A549 (cell line): ENCODE results near the gene PAN2. TPM values are rescaled to one million over a fixed set of nuclear protein-coding genes. Genes with fewer than 3 reads are reported as not detected.

ENCODE experiments used
- ATAC-seq, 2 experiments: fragments of 200-7000 bp in 1 of 2; fragments of >200 bp in 1 of 2; cut with Nextera tagmentation in 1 of 2; cut with Tn5 transposase in 1 of 2; 3 replicates each; pipeline versions ENCODE4 v1.8.0 to v1.9.1; 2018 to 2020; ENCODE audit warnings: mild to moderate bottlenecking in 1 of 2, moderate library complexity in 1 of 2
- CTCF ChIA-PET: fragments of 300-600 bp; sonication (Branson Sonifier 250); formaldehyde crosslinking; extraction: SDS; loops from one replicate; lab custom pipeline; 2021; ENCODE audit warnings: antibody characterized with exemption, inconsistent platforms; lab: Yijun Ruan, JAX
- POLR2A ChIA-PET: fragments of 350-600 bp; formaldehyde crosslinking; extraction: SDS; loops from one replicate; lab custom pipeline; 2021; ENCODE audit warnings: antibody characterized with exemption, inconsistent platforms; lab: Yijun Ruan, JAX
- DNase-seq, 2 experiments: peaks; one replicate each; pipeline versions ENCODE4 v3.0.0 to v3.0.0-alpha.2; 2011 to 2016; ENCODE audit warnings: low read depth in 1 of 2, low spot score in 1 of 2
- FAIRE-seq: peaks from 2 replicates; lab custom pipeline; 2011; peaks lifted over from hg19 to GRCh38; lab: Jason Lieb, UNC
- H3K27ac ChIP-seq, 2 experiments: fragments of >200 bp; sonication (Bioruptor Twin); formaldehyde crosslinking; 3 replicates each; pipeline ENCODE4 v1.5.1; 2016 to 2017
- H3K4me1 ChIP-seq: fragments of >200 bp; sonication (Bioruptor Twin); formaldehyde crosslinking; 3 replicates; pipeline ENCODE4 v1.6.1; 2016
- H3K4me2 ChIP-seq: fragments of >200 bp; sonication (Bioruptor Twin); formaldehyde crosslinking; 3 replicates; pipeline ENCODE4 v1.6.1; 2016
- H3K4me3 ChIP-seq: fragments of >200 bp; sonication (Bioruptor Twin); formaldehyde crosslinking; 3 replicates; pipeline ENCODE4 v1.5.1; 2016
- H3K9me3 ChIP-seq: fragments of >200 bp; sonication (Bioruptor Twin); formaldehyde crosslinking; 3 replicates; pipeline ENCODE4 v1.6.1; 2016
- CHD4 ChIP-seq: fragments of 200-600 bp; sonication (generic); IDR thresholded peaks from 2 replicates; pipeline ENCODE4 v1.6.1; 2016; ENCODE audit warnings: antibody characterized with exemption, mild to moderate bottlenecking, borderline replicate concordance
- EHMT2 ChIP-seq: fragments of 200-600 bp; sonication (generic); IDR thresholded peaks from 2 replicates; pipeline ENCODE4 v1.6.1; 2016; ENCODE audit warnings: antibody characterized with exemption, low read depth, mild to moderate bottlenecking, moderate library complexity
- EP300 ChIP-seq, 2 experiments: fragments of >200 bp; sonication (Bioruptor Twin); formaldehyde crosslinking; IDR thresholded peaks; 2 replicates in 1 of 2; 3 replicates in 1 of 2; pipeline ENCODE4 v1.6.1; 2016 to 2017
- FOXS1 ChIP-seq: fragments of 250-450 bp; sonication (Bioruptor Pico); IDR thresholded peaks from 2 replicates; pipeline ENCODE4 v1.5.0; 2020; ENCODE audit warnings: mild to moderate bottlenecking, moderate library complexity
- GATA3 ChIP-seq: IDR thresholded peaks from 2 replicates; pipeline ENCODE4 v1.6.1; 2012; ENCODE audit warnings: borderline replicate concordance
- HEYL ChIP-seq: fragments of 250-450 bp; sonication (Bioruptor Pico); IDR thresholded peaks from 2 replicates; pipeline ENCODE4 v1.8.0; 2021; ENCODE audit warnings: mild to moderate bottlenecking, moderate library complexity
- KDM5A ChIP-seq: fragments of 200-600 bp; sonication (generic); IDR thresholded peaks from 2 replicates; pipeline ENCODE4 v1.6.1; 2016; ENCODE audit warnings: antibody characterized with exemption, mild to moderate bottlenecking
- MYC ChIP-seq: IDR thresholded peaks from 2 replicates; pipeline ENCODE4 v1.6.1; 2012; ENCODE audit warnings: mild to moderate bottlenecking, inconsistent platforms, low read length, improper control_type of control experiment, borderline replicate concordance
- NFE2L2 ChIP-seq: fragments of 150-350 bp; conservative IDR thresholded peaks from 2 replicates; pipeline ENCODE4 v1.6.1; 2014; ENCODE audit warnings: low read length
- NPAS2 ChIP-seq: fragments of 250-450 bp; sonication (Bioruptor Pico); IDR thresholded peaks from 2 replicates; pipeline ENCODE4 v1.8.0; 2022; ENCODE audit warnings: mild to moderate bottlenecking, moderate library complexity, borderline replicate concordance
- NR3C1 ChIP-seq: fragments of >200 bp; sonication (Bioruptor Twin); formaldehyde crosslinking; IDR thresholded peaks from 3 replicates; pipeline ENCODE4 v1.6.1; 2017
- RARB ChIP-seq: fragments of 250-450 bp; sonication (Bioruptor Pico); IDR thresholded peaks from 2 replicates; pipeline ENCODE4 v1.8.0; 2021; ENCODE audit warnings: mild to moderate bottlenecking, moderate library complexity
- RCOR1 ChIP-seq: fragments of 150-350 bp; IDR thresholded peaks from 2 replicates; pipeline ENCODE4 v1.6.1; 2014; ENCODE audit warnings: antibody characterized with exemption, low read length, low read depth
- ZSCAN20 ChIP-seq: fragments of 250-450 bp; sonication (Bioruptor Pico); IDR thresholded peaks from 2 replicates; pipeline ENCODE4 v1.8.0; 2022; ENCODE audit warnings: mild to moderate bottlenecking, moderate library complexity
- WGBS: methylation state at CpG from one replicate; pipeline ENCODE4 v1.1.6; 2017; ENCODE audit errors: missing lambda C conversion rate; 5-methylcytosine and 5-hydroxymethylcytosine counted together
- polyA plus RNA-seq, 4 experiments: library from polyadenylated mRNA; depleted of rRNA in 3 of 4; stranded (reverse); fragments of >200 nt; fragmentation: RNase III in 1 of 4; extraction: RNeasy Plus Mini Kit Qiagen cat#74134 plus additional on column Dnase treatment in 1 of 4; gene quantifications; 2 replicates in 3 of 4; 3 replicates in 1 of 4; pipeline ENCODE4 v1.2.3, GENCODE V29; 2011 to 2017
- TF ChIP-seq, protein P1 (sequence below): fragments of 250-450 bp; sonication (Bioruptor Pico); IDR thresholded peaks from 2 replicates; pipeline ENCODE4 v1.5.0; 2020; ENCODE audit warnings: low read depth, mild to moderate bottlenecking, moderate library complexity
- TF ChIP-seq, protein P2 (sequence below): fragments of 200-600 bp; sonication (generic); IDR thresholded peaks from 2 replicates; pipeline ENCODE4 v1.6.1; 2016; ENCODE audit warnings: antibody characterized with exemption, mild to moderate bottlenecking, moderate library complexity
- TF ChIP-seq, protein P3 (sequence below): fragments of >200 bp; sonication (Bioruptor Twin); formaldehyde crosslinking; IDR thresholded peaks from 3 replicates; pipeline ENCODE4 v1.5.1; 2016
- TF ChIP-seq, protein P4 (sequence below): IDR thresholded peaks from 2 replicates; pipeline ENCODE4 v1.6.1; 2012
- TF ChIP-seq, protein P5 (sequence below): fragments of 250-450 bp; sonication (Bioruptor Pico); IDR thresholded peaks from 2 replicates; pipeline ENCODE4 v1.5.0; 2021; ENCODE audit warnings: mild to moderate bottlenecking, moderate library complexity, borderline replicate concordance

The PAN2 gene
- polyA plus RNA-seq, 2 of the 4 experiments (the other 2 are of a cell fraction) = 30.0 to 66.8 TPM

DNA sequence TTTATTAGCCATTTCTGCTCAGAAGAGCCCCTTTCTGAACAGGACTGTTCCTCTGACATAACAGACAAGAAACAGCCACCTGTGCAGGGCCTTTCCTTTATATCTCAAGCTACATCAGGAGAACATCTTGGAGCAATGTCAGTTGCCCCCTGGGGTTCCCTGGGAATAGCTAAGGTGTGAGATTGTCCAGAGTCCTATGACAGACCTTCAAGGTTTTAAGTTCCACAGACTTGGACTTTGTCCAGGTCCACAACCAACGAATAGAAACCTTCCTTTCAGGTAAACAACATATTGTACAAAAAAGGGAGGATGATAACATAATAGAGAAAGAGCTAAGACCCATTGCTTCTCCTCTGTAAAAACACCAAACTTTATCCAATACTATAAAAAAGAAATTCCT lies 7.8 kb upstream of the PAN2 start (continued):
- TF ChIP-seq, protein P1, sequence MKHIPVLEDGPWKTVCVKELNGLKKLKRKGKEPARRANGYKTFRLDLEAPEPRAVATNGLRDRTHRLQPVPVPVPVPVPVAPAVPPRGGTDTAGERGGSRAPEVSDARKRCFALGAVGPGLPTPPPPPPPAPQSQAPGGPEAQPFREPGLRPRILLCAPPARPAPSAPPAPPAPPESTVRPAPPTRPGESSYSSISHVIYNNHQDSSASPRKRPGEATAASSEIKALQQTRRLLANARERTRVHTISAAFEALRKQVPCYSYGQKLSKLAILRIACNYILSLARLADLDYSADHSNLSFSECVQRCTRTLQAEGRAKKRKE = no peak
- no peak for TF ChIP-seq HEYL (CRISPR knock-in tag)

DNA sequence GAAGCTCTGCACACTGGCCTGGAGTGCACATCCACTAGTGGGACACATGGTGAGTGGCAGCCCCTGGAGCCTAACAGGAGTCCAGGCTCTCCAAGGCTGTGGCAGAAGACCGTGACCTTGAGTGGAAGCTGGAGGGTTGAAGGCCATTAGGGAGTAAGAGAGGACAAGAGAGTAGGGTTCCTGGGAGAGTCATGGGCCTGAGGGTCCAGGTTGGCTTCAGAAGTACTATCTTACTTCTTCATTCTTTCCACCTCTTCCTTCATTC lies 5.3 kb upstream of the PAN2 start:
- no peak for ATAC-seq
- FAIRE-seq = no peak
- Histone ChIP-seq H3K9me3 (no peaks in the 10 kb centered on the region), H3K4me1 (0 out of 3 replicates have a peak, but pooled peaks cover 7% of the 10 kb centered on the region), H3K4me3 (no peak overlapping the region), H3K27ac (no peak overlapping the region), H3K4me2 (no peak overlapping the region)
- DNase-seq = no peak
- CTCF ChIA-PET = interaction anchor here (2.0 kb wide), 1 partner anchor 125 kb away, joined by 8 read pairs; no protein-coding TSS in a partner anchor
- POLR2A ChIA-PET = no interaction called here
- WGBS = 82% methylated on average over 1 of the region's 1 CpG
- no peak for TF ChIP-seq NPAS2 (CRISPR knock-in tag)
- TF ChIP-seq ZSCAN20 (CRISPR knock-in tag) = no peak
- TF ChIP-seq NFE2L2 = no peak
- TF ChIP-seq KDM5A = no peak

DNA sequence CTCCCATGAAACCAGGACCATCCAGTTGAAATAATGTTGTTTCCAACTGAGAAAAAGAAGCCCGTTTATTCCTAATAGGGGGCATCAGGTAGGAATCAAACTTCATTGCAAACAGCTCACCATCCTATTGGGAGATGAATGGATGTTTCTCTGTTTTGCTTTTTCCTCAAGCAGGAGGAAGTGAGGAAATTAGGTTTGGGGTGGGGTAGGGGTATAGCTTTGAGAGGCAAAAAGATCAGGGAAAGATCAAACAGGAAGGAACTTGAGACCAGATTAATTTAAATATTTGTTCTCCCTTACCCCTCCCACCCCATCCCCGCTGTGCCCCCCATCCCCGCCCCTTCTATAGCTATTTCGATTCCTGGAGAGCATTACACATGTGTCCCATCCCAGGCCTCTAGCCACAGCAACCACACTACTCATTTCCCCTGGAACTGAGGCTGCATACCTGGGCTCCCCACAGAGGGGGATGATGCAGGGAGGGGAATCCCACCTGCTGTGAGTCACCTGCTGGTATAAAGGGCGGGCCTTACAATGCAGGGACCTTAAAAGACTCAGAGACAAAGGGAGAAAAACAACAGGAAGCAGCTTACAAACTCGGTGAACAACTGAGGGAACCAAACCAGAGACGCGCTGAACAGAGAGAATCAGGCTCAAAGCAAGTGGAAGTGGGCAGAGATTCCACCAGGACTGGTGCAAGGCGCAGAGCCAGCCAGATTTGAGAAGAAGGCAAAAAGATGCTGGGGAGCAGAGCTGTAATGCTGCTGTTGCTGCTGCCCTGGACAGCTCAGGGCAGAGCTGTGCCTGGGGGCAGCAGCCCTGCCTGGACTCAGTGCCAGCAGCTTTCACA lies 4.7 kb upstream of the PAN2 start, which contains the start of gene IL23A:
Gene IL23A (plus strand): TSS at position 577 of the 850 bp plus-strand sequence. CDS start 161 bp downstream, at position 738.
- no peak within 1 kb of the TSS for H3K4me3 ChIP-seq
- H3K27ac ChIP-seq = no peak within 1 kb of the TSS
- no peaks in the 10 kb centered on the region for H3K9me3 ChIP-seq
- no peak; a peak in 1 of 6 replicates for ATAC-seq
- no peak for FAIRE-seq
- POLR2A ChIA-PET = interaction anchor here (0.8 kb wide), 1 partner anchor 22 kb away, joined by 4 read pairs; the partner anchor contains the start of gene CNPY2
- CTCF ChIA-PET = interaction anchor here (0.5 to 2.0 kb wide), 3 partner anchors 16 to 125 kb away, joined by 3 to 8 read pairs (median 3); partner anchors contain the start of gene STAT2
- H3K4me2 ChIP-seq = no peak within 1 kb of the TSS
- no peak for DNase-seq
- 67% methylated on average over 9 of the region's 9 CpGs for WGBS
- H3K4me1 ChIP-seq = 0 out of 3 replicates have a peak, but pooled peaks cover 7% of the 10 kb centered on the region
- TF ChIP-seq EP300 (IDR thresholded peaks at IDR 0.05) (no peak), RCOR1 (no peak), RARB (CRISPR knock-in tag) (no peak), GATA3 (no peak), CHD4 (no peak), EHMT2 (no peak), NR3C1 (no peak), FOXS1 (CRISPR knock-in tag) (no peak), MYC (no peak)
- TF ChIP-seq, protein P2, sequence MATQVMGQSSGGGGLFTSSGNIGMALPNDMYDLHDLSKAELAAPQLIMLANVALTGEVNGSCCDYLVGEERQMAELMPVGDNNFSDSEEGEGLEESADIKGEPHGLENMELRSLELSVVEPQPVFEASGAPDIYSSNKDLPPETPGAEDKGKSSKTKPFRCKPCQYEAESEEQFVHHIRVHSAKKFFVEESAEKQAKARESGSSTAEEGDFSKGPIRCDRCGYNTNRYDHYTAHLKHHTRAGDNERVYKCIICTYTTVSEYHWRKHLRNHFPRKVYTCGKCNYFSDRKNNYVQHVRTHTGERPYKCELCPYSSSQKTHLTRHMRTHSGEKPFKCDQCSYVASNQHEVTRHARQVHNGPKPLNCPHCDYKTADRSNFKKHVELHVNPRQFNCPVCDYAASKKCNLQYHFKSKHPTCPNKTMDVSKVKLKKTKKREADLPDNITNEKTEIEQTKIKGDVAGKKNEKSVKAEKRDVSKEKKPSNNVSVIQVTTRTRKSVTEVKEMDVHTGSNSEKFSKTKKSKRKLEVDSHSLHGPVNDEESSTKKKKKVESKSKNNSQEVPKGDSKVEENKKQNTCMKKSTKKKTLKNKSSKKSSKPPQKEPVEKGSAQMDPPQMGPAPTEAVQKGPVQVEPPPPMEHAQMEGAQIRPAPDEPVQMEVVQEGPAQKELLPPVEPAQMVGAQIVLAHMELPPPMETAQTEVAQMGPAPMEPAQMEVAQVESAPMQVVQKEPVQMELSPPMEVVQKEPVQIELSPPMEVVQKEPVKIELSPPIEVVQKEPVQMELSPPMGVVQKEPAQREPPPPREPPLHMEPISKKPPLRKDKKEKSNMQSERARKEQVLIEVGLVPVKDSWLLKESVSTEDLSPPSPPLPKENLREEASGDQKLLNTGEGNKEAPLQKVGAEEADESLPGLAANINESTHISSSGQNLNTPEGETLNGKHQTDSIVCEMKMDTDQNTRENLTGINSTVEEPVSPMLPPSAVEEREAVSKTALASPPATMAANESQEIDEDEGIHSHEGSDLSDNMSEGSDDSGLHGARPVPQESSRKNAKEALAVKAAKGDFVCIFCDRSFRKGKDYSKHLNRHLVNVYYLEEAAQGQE = no peak
- TF ChIP-seq, protein P3, sequence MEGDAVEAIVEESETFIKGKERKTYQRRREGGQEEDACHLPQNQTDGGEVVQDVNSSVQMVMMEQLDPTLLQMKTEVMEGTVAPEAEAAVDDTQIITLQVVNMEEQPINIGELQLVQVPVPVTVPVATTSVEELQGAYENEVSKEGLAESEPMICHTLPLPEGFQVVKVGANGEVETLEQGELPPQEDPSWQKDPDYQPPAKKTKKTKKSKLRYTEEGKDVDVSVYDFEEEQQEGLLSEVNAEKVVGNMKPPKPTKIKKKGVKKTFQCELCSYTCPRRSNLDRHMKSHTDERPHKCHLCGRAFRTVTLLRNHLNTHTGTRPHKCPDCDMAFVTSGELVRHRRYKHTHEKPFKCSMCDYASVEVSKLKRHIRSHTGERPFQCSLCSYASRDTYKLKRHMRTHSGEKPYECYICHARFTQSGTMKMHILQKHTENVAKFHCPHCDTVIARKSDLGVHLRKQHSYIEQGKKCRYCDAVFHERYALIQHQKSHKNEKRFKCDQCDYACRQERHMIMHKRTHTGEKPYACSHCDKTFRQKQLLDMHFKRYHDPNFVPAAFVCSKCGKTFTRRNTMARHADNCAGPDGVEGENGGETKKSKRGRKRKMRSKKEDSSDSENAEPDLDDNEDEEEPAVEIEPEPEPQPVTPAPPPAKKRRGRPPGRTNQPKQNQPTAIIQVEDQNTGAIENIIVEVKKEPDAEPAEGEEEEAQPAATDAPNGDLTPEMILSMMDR = no peak
- TF ChIP-seq, protein P4, sequence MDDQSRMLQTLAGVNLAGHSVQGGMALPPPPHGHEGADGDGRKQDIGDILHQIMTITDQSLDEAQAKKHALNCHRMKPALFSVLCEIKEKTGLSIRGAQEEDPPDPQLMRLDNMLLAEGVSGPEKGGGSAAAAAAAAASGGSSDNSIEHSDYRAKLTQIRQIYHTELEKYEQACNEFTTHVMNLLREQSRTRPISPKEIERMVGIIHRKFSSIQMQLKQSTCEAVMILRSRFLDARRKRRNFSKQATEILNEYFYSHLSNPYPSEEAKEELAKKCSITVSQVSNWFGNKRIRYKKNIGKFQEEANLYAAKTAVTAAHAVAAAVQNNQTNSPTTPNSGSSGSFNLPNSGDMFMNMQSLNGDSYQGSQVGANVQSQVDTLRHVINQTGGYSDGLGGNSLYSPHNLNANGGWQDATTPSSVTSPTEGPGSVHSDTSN = no peak
- TF ChIP-seq, protein P5, sequence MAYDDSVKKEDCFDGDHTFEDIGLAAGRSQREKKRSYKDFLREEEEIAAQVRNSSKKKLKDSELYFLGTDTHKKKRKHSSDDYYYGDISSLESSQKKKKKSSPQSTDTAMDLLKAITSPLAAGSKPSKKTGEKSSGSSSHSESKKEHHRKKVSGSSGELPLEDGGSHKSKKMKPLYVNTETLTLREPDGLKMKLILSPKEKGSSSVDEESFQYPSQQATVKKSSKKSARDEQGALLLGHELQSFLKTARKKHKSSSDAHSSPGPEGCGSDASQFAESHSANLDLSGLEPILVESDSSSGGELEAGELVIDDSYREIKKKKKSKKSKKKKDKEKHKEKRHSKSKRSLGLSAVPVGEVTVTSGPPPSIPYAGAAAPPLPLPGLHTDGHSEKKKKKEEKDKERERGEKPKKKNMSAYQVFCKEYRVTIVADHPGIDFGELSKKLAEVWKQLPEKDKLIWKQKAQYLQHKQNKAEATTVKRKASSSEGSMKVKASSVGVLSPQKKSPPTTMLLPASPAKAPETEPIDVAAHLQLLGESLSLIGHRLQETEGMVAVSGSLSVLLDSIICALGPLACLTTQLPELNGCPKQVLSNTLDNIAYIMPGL (CRISPR knock-in tag) = no peak
